Measurements from ENCODE around the gene CIDEB. TPM values are rescaled to one million over a fixed set of nuclear protein-coding genes. Genes with fewer than 3 reads are reported as not detected.
A peak's percentile ranks its signal among the peaks of the same experiment; 100 is the strongest.

Gene CIDEB
- total and polyA plus RNA-seq, 2 of the 13 experiments (the other 11 are each of a cell fraction or from before 2014, with no cell fraction given): 35.8 to 110 TPM

- TF ChIP-seq MXD1 (CRISPR knock-in tag; IDR thresholded peaks at IDR 0.05) (0 out of 2 replicates have a peak, but pooled peaks have one; percentile 52), NR2F2 (IDR thresholded peaks at IDR 0.05; ENCODE audit: borderline replicate concordance, low read depth) (no peak), NFE2L2 (IDR thresholded peaks at IDR 0.05; ENCODE audit: low read length) (no peak), CENPBD1 (CRISPR knock-in tag; IDR thresholded peaks at IDR 0.05; ENCODE audit: borderline replicate concordance, low read depth) (no peak), CEBPB (IDR thresholded peaks at IDR 0.05; ENCODE audit: borderline replicate concordance, low read depth, low read length) (no peak), ZNF775 (CRISPR knock-in tag; IDR thresholded peaks at IDR 0.05; ENCODE audit: borderline replicate concordance) (no peak), TFDP2 (CRISPR knock-in tag; IDR thresholded peaks at IDR 0.05) (no peak; the same call in 1 of the 2 replicates), ZBTB1 (CRISPR knock-in tag; IDR thresholded peaks at IDR 0.05; ENCODE audit: borderline replicate concordance) (0 out of 2 replicates have a peak, but pooled peaks have one; percentile 22), ZKSCAN8 (CRISPR knock-in tag; IDR thresholded peaks at IDR 0.05; ENCODE audit: borderline replicate concordance) (no peak; the same call in 1 of the 2 replicates), ZNF749 (CRISPR knock-in tag; IDR thresholded peaks at IDR 0.05; ENCODE audit: borderline replicate concordance) (no peak), ZSCAN25 (CRISPR knock-in tag; IDR thresholded peaks at IDR 0.05) (peak; percentile 61), ZNF639 (CRISPR knock-in tag; conservative IDR thresholded peaks at IDR 0.05) (no peak), CAMTA2 (CRISPR knock-in tag; IDR thresholded peaks at IDR 0.05; ENCODE audit: borderline replicate concordance) (no peak), ZEB1 (IDR thresholded peaks at IDR 0.05; ENCODE audit: insufficient replicate concordance, low read depth) (no peak), GLMP (CRISPR knock-in tag; IDR thresholded peaks at IDR 0.05; ENCODE audit: borderline replicate concordance) (no peak), MXD4 (CRISPR knock-in tag; IDR thresholded peaks at IDR 0.05) (peak; percentile 65; the same call in 1 of the 2 replicates)
- TF ChIP-seq, protein P1, sequence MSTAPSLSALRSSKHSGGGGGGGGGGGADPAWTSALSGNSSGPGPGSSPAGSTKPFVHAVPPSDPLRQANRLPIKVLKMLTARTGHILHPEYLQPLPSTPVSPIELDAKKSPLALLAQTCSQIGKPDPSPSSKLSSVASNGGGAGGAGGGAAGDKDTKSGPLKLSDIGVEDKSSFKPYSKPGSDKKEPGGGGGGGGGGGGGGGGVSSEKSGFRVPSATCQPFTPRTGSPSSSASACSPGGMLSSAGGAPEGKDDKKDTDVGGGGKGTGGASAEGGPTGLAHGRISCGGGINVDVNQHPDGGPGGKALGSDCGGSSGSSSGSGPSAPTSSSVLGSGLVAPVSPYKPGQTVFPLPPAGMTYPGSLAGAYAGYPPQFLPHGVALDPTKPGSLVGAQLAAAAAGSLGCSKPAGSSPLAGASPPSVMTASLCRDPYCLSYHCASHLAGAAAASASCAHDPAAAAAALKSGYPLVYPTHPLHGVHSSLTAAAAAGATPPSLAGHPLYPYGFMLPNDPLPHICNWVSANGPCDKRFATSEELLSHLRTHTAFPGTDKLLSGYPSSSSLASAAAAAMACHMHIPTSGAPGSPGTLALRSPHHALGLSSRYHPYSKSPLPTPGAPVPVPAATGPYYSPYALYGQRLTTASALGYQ (CRISPR knock-in tag; IDR thresholded peaks at IDR 0.05): no peak
- TF ChIP-seq, protein P2, sequence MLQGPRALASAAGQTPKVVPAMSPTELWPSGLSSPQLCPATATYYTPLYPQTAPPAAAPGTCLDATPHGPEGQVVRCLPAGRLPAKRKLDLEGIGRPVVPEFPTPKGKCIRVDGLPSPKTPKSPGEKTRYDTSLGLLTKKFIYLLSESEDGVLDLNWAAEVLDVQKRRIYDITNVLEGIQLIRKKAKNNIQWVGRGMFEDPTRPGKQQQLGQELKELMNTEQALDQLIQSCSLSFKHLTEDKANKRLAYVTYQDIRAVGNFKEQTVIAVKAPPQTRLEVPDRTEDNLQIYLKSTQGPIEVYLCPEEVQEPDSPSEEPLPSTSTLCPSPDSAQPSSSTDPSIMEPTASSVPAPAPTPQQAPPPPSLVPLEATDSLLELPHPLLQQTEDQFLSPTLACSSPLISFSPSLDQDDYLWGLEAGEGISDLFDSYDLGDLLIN (CRISPR knock-in tag; IDR thresholded peaks at IDR 0.05; ENCODE audit: borderline replicate concordance): no peak
- TF ChIP-seq, protein P3, sequence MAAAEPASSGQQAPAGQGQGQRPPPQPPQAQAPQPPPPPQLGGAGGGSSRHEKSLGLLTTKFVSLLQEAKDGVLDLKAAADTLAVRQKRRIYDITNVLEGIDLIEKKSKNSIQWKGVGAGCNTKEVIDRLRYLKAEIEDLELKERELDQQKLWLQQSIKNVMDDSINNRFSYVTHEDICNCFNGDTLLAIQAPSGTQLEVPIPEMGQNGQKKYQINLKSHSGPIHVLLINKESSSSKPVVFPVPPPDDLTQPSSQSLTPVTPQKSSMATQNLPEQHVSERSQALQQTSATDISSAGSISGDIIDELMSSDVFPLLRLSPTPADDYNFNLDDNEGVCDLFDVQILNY (CRISPR knock-in tag; conservative IDR thresholded peaks at IDR 0.05): no peak
Measured at GRCh38 chr14:24296341-24297157, 11.2 kb downstream of the CIDEB start (continued).

Measured in HepG2 (cell line).